NOMO-1 treated with DMSO at 0.1 percent for 48 hours (cell line): ENCODE measurements around the gene BICDL1.
A peak's percentile ranks its signal among the peaks of the same experiment; 100 is the strongest.

Experiments used
- DNase-seq: peaks from one replicate; lab custom pipeline; 2025; ENCODE audit not compliant: unreplicated experiment; lab: John Stamatoyannopoulos, UW

Gene BICDL1

GRCh38 chr12:120099738-120100137 is 110.7 kb downstream of the BICDL1 start:
- no peak for DNase-seq

- no peak for DNase-seq
Measured at GRCh38 chr12:120100630-120101029, 111.6 kb downstream of the BICDL1 start.

- no peak for DNase-seq
Measured at GRCh38 chr12:120101182-120101581, 112.1 kb downstream of the BICDL1 start.

- no peak for DNase-seq
Measured at GRCh38 chr12:120101617-120102016, 112.6 kb downstream of the BICDL1 start.

- no peak for DNase-seq
Measured at GRCh38 chr12:120102189-120103043, 113.4 kb downstream of the BICDL1 start.

GRCh38 chr12:120103044-120103338 is 114.0 kb downstream of the BICDL1 start:
- DNase-seq = no peak

GRCh38 chr12:120103371-120103770 is 114.3 kb downstream of the BICDL1 start:
- no peak for DNase-seq

GRCh38 chr12:120106151-120106550 is 117.1 kb downstream of the BICDL1 start:
- no peak for DNase-seq

GRCh38 chr12:120109570-120110267 is 120.7 kb downstream of the BICDL1 start:
- no peak for DNase-seq

- DNase-seq = peak; percentile 73
Measured at GRCh38 chr12:120110550-120111501, 121.8 kb downstream of the BICDL1 start.

- DNase-seq = no peak
Measured at GRCh38 chr12:120115066-120115465, 126.0 kb downstream of the BICDL1 start.

GRCh38 chr12:120115692-120116440 is 126.8 kb downstream of the BICDL1 start:
- DNase-seq = peak; percentile 34

- DNase-seq = no peak
Measured at GRCh38 chr12:120116441-120116791, 127.4 kb downstream of the BICDL1 start, which contains the start of gene RAB35. TSS of gene RAB35 (minus strand) at chr12:120116753. CDS start at chr12:120116650, 103 bp downstream.

- DNase-seq = peak; percentile 91
Measured at GRCh38 chr12:120116792-120117651, 128.0 kb downstream of the BICDL1 start.

- DNase-seq = no peak
Measured at GRCh38 chr12:120117961-120118320, 128.9 kb downstream of the BICDL1 start.

- DNase-seq = peak; percentile 6
Measured at GRCh38 chr12:120118321-120119061, 129.5 kb downstream of the BICDL1 start.

GRCh38 chr12:120119271-120119973 is 130.4 kb downstream of the BICDL1 start:
- peak; percentile 71 for DNase-seq

- no peak for DNase-seq
Measured at GRCh38 chr12:120121343-120121742, 132.3 kb downstream of the BICDL1 start.
